ENCODE results near the gene CTNNBL1. TPM values are rescaled to one million over a fixed set of nuclear protein-coding genes. Genes with fewer than 3 reads are reported as not detected.

Gene CTNNBL1
- polyA plus RNA-seq, 1 of the 3 experiments (the other 2 are of a cell fraction) = 29.5 TPM

DNA sequence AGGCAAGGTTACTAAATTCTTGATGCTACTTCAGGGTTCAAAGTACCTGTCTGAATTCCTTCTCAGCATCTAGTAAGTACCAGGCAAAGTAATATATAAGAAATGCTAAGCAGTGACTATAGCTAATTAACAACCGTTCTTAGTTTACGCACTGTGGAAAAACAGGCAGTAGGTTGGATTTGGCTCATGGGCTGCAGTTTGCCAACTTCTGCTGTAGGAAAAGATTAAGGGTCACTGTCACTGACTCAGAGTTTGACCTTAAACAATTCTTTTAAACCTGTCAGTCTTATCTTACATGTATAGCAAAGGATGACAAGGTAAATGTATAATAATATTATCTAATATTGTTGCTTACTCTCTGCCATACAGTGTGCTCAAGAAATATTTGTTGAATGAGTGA, 42.3 kb downstream of the CTNNBL1 start:
- Histone ChIP-seq H3K79me2 (ENCODE audit: insufficient read depth) (peaks cover 4% of the 10 kb centered on the region; the same call in 1 of the 2 replicates), H3K27me3 (ENCODE audit: insufficient read depth) (no peaks in the 10 kb centered on the region), H3K9ac (no peak overlapping the region), H3K27ac (ENCODE audit: low read depth in 2 of 2, low read length in 1 of 2) (no peak overlapping the region), H3K4me2 (no peak overlapping the region), H4K20me1 (ENCODE audit: insufficient read depth) (0 out of 2 replicates have a peak, but pooled peaks cover 2% of the 10 kb centered on the region), H3K4me1 (ENCODE audit: control insufficient read depth in 1 of 2, insufficient read depth in 2 of 2, low read depth in 1 of 2, low read length in 1 of 2) (peaks cover 0 to 11% of the 10 kb centered on the region in 2 experiments; a peak in 2 of 4 replicates), H3K9me2 (no peaks in the 10 kb centered on the region), H3K4me3 (ENCODE audit: low read depth in 2 of 2, low read length in 1 of 2) (no peak overlapping the region), H3K9me3 (no peaks in the 10 kb centered on the region), H3F3A (replicated peaks; ENCODE audit: insufficient read depth) (peaks cover 9% of the 10 kb centered on the region), H3K36me3 (replicated peaks in 1 of 2; ENCODE audit: control insufficient read depth in 1 of 2, insufficient read depth in 2 of 2, low read length in 1 of 2) (peaks cover 17 to 28% of the 10 kb centered on the region in 2 experiments), H2AFZ (ENCODE audit: low read depth) (no peak overlapping the region)
- CTCF ChIA-PET = interaction anchor here (0.9 to 2.7 kb wide), 3 partner anchors 15 to 172 kb away, joined by 4 to 17 read pairs (median 8); no protein-coding TSS in a partner anchor
- DNase-seq = no peak
- WGBS (ENCODE audit: low lambda C conversion rate) = 92% methylated on average over 2 of the region's 2 CpGs
- TF ChIP-seq POLR2AphosphoS5 (IDR thresholded peaks at IDR 0.05; ENCODE audit: low read depth, low read length) (no peak), MXI1 (IDR thresholded peaks at IDR 0.05; ENCODE audit: low read depth, low read length) (no peak), MAX (IDR thresholded peaks at IDR 0.05; ENCODE audit: low read depth) (no peak), USF1 (IDR thresholded peaks at IDR 0.05; ENCODE audit: borderline replicate concordance, low read depth) (no peak), TAF1 (IDR thresholded peaks at IDR 0.05; ENCODE audit: borderline replicate concordance, low read depth, low read length) (no peak)
- POLR2A ChIA-PET = interaction anchor here (0.5 kb wide), 1 partner anchor 471 kb away, joined by 4 read pairs; no protein-coding TSS in a partner anchor

- Histone ChIP-seq H3K4me1 (ENCODE audit: control insufficient read depth in 1 of 2, insufficient read depth in 2 of 2, low read depth in 1 of 2, low read length in 1 of 2) (peaks cover 0 to 11% of the 10 kb centered on the region in 2 experiments; a peak in 2 of 4 replicates), H3K27ac (ENCODE audit: low read depth in 2 of 2, low read length in 1 of 2) (no peak overlapping the region), H3K79me2 (ENCODE audit: insufficient read depth) (no peaks in the 10 kb centered on the region; the same call in 1 of the 2 replicates), H3K27me3 (ENCODE audit: insufficient read depth) (no peaks in the 10 kb centered on the region), H4K20me1 (ENCODE audit: insufficient read depth) (0 out of 2 replicates have a peak, but pooled peaks cover 7% of the 10 kb centered on the region), H3K9me3 (no peaks in the 10 kb centered on the region), H3K9ac (no peak overlapping the region), H3K9me2 (no peaks in the 10 kb centered on the region), H2AFZ (ENCODE audit: low read depth) (no peak overlapping the region), H3K36me3 (replicated peaks in 1 of 2; ENCODE audit: control insufficient read depth in 1 of 2, insufficient read depth in 2 of 2, low read length in 1 of 2) (peaks cover 17 to 28% of the 10 kb centered on the region in 2 experiments), H3F3A (replicated peaks; ENCODE audit: insufficient read depth) (peaks cover 14% of the 10 kb centered on the region), H3K4me2 (no peak overlapping the region), H3K4me3 (ENCODE audit: low read depth in 2 of 2, low read length in 1 of 2) (no peak overlapping the region)
- CTCF ChIA-PET = interaction anchor here (0.9 to 1.5 kb wide), 3 partner anchors 9 to 18 kb away, joined by 4 read pairs; no protein-coding TSS in a partner anchor
- TF ChIP-seq FOXJ3 (CRISPR knock-in tag; IDR thresholded peaks at IDR 0.05) = no peak
- TF ChIP-seq POLR2AphosphoS5 (IDR thresholded peaks at IDR 0.05; ENCODE audit: low read depth, low read length) = no peak
- no peak for TF ChIP-seq IRF3 (IDR thresholded peaks at IDR 0.05; ENCODE audit: low read depth, low read length)
- DNase-seq = no peak
- 98% methylated on average over 4 of the region's 5 CpGs for WGBS (ENCODE audit: low lambda C conversion rate)
- POLR2A ChIA-PET = no interaction called here
Measured at GRCh38 chr20:37737826-37738420, 44.1 kb downstream of the CTNNBL1 start.

Data from SK-N-SH (cell line).